GM11168 (cell line): ENCODE measurements around the gene MAZ.

Experiments used
- in situ Hi-C: fragments of 300-500 bp; cut with MboI; formaldehyde crosslinking; loops from one replicate; pipeline ENCODE4 v1.12.0; 2022; ENCODE audit warnings: low sequenced_read_pairs; ENCODE audit not compliant: unreplicated experiment

MAZ gene

DNA sequence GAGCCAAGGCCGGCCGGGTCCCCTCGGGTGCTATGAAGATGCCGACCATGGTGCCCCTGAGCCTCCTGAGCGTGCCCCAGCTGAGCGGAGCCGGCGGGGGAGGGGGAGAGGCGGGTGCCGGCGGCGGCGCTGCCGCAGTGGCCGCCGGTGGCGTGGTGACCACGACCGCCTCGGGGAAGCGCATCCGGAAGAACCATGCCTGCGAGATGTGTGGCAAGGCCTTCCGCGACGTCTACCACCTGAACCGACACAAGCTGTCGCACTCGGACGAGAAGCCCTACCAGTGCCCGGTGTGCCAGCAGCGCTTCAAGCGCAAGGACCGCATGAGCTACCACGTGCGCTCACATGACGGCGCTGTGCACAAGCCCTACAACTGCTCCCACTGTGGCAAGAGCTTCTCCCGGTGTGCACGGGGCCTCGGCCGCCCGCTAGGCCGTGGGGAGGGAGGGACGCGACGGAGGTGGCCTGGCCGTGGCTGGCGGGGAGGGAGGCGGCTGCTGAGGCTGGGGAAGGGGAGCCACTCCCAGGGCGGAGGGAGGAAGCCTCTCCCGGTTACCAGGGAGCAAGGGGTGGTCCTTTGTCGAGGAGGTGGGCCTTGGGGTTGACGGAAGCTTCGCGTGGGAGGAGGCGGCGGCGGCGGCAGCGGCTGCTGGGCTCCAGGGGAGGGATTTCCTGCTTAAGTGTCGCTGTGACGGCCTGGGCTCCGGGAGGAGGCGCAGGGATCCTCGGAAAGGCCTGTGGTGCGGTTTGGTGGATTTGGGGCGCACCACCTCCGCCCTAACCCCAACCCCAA is 1.3 kb downstream of the MAZ start:
- in situ Hi-C loops = no loop called here

DNA sequence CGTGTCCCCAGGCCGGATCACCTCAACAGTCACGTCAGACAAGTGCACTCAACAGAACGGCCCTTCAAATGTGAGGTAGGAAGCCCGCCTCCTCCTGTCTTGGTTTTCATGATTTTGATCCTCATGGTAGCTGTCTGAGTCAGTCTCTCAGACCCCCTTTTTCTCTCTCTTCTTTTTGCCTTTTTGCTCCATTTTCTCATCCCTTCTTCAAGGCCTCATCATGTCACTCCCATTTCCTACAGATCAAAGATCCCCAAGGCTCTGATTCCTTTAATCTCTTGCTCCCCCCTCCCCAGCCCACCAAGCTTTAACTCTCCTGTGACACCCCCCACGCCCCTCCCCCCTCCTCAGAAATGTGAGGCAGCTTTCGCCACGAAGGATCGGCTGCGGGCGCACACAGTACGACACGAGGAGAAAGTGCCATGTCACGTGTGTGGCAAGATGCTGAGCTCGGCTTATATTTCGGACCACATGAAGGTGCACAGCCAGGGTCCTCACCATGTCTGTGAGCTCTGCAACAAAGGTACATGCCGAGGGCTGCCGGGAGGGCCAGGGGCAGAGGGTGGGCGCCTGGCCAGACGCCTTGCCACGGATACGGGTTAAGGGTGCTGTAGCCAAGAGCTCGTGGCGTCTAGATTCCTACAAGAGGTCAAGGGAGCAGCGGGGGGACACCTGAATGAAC is 2.0 kb downstream of the MAZ start:
- in situ Hi-C loops = no loop called here

DNA sequence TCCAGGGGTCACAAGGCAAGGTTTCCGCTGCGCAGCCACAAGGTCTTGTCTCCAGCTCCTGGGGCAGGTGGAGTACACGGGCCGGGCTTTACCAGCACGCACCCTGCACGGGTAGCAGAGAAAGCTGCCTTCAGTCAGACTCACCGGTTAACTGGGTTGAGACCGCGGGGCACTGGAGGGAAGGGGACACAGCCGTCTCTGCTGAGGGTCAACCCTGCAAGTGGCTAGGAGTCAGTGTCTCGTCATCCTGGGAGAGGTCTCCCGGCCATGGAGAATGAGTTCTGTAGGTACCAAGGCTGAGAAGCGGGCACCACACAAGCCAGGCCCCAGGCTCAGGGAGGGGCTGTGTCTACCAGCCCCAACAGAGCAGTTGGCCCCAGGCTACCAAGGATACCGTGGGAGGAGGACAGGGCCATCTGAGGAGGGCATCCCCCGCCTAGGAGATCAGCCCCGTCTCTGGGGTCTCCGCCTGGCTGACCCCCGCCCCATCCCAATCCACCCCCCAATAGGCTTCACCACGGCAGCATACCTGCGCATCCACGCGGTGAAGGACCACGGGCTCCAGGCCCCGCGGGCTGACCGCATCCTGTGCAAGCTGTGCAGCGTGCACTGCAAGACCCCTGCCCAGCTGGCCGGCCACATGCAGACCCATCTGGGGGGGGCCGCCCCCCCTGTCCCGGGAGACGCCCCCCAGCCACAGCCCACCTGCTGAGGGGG is 2.9 kb downstream of the MAZ start:
- in situ Hi-C loops = no loop called here

GRCh38 chr16:29809850-29810698 is 3.7 kb downstream of the MAZ start:
- in situ Hi-C loops = no loop called here

GRCh38 chr16:29810699-29811169 is 4.4 kb downstream of the MAZ start:
- in situ Hi-C loops = no loop called here

DNA sequence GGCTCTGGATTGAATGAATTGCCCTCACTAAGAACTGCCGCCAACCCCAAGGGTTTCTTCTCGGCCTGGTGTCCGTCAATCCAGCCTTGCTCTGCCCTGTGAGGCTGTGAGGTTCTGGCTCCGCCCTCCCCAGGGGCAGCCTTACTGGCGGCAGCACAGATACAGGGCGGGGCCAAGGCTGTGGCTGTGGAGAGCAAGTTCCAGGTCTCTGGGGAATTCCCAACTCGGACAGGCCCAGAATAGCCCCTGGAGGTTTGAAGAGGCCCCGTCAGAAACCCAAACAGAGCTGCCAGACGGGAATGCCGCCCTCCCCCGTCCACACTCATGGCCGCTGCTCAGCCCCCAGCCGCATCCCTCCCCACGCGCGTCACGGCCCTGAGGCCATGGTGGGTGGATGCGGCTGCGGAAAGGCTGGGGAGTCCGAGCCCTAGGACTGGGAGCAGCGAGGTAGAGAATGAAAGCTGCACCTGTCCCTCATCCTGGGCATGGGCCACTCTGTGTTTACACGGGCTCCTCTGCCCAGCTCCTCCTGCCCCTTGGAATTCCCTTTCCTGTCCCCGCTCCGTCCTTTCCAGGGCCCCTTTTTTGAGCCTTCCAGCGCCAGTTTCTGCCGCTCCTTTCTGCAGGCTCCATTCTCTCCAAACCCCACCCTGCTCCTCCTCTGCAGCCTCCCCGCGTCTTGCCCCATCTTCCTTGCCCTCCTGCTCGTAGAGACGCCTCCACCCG is 5.0 kb downstream of the MAZ start:
- in situ Hi-C loops = no loop called here

- in situ Hi-C loops = no loop called here
These were observed 5.8 kb downstream of the MAZ start, which contains the start of gene PRRT2 for GRCh38 chr16:29811896-29812665. Gene PRRT2 (plus strand): TSS chr16:29812193. CDS start chr16:29813055, 862 bp downstream.

- in situ Hi-C loops = no loop called here
These were observed 6.7 kb downstream of the MAZ start for GRCh38 chr16:29812754-29813643.

DNA sequence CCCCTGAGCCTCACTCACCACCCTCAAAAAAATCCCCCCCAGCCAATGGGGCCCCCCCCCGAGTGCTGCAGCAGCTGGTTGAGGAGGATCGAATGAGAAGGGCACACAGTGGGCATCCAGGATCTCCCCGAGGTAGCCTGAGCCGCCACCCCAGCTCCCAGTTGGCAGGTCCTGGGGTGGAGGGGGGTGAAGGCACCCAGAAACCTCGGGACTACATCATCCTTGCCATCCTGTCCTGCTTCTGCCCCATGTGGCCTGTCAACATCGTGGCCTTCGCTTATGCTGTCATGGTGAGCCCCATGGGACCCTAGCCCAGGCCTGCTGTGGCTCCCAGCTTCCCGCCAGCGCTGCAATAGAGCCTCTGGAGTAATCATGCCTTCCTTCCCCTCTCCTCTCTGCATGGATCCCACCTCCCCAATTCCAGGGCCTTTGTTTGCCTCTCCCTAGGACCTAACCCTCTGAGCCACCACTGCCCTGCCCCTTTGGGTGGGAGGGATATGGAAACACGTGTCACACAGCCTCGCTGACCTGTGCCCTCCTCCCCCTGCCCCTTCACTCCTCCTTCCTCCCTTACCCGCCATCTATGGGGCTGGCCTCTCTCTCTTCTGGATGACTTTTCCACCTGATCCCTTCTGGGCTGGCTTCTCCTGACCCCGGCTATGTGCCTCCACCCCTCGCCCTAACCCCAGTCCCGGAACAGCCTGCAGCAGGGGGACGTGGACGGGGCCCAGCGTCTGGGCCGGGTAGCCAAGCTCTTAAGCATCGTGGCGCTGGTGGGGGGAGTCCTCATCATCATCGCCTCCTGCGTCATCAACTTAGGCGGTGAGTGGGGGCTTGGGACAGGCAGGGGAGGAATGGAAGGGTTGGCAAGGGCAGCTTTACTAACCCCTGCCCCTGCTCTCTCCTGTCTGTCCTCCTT is 7.6 kb downstream of the MAZ start:
- in situ Hi-C loops = no loop called here

DNA sequence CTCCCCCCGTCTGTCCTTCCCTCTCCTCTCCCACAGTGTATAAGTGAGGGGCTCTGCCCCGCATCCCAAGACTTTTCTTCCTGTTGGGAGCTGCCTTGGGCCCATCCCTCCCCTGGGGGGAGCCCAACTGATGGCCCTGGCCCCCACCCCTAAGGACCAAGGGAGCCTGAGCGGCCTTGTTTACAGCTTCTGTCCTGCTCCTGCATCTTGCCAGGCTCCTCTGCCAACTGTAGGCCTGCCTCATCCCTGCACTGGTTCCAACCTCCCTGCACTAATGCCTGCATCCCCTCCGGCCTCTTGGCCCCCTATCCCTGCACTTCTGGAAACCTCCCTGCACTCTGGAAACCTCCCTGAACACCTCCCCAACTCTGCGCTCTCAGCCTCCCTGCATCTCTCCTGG is 8.3 kb downstream of the MAZ start:
- in situ Hi-C loops = no loop called here

- in situ Hi-C loops = no loop called here
These were observed 8.8 kb downstream of the MAZ start for GRCh38 chr16:29815032-29815721.

GRCh38 chr16:29815793-29816693 is 9.7 kb downstream of the MAZ start, which contains the start of gene PAGR1:
Gene PAGR1 (plus strand): TSS chr16:29816152. CDS start chr16:29816526, 374 bp downstream.
- in situ Hi-C loops = no loop called here

- in situ Hi-C loops = no loop called here
These were observed 10.5 kb downstream of the MAZ start for GRCh38 chr16:29816694-29817441.

DNA sequence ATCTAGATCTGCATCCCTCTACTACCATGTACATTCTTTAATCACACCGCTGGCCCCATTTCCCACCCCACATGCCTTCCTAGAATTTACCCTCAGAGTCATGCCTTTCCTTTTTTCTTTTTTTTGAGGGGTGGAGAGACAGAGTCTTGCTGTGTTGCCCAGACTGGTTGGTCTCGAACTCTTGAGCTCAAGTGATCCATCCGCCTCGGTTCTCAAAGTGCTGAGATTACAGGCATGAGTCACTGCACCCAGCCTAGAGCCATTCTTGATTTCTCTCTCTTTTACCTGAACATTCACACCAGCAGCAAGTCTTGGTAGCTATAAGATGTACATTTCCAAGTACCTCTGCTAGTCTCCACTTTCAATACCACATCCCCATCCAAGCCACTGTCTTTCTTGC is 11.8 kb downstream of the MAZ start:
- in situ Hi-C loops = no loop called here
